GM19240 (cell line): ENCODE data around the gene MTCL1.

Experiments
- DNase-seq: peaks from one replicate; pipeline ENCODE4 v3.0.0; 2011; ENCODE audit warnings: low spot score; ENCODE audit not compliant: insufficient read length

Gene MTCL1

DNA sequence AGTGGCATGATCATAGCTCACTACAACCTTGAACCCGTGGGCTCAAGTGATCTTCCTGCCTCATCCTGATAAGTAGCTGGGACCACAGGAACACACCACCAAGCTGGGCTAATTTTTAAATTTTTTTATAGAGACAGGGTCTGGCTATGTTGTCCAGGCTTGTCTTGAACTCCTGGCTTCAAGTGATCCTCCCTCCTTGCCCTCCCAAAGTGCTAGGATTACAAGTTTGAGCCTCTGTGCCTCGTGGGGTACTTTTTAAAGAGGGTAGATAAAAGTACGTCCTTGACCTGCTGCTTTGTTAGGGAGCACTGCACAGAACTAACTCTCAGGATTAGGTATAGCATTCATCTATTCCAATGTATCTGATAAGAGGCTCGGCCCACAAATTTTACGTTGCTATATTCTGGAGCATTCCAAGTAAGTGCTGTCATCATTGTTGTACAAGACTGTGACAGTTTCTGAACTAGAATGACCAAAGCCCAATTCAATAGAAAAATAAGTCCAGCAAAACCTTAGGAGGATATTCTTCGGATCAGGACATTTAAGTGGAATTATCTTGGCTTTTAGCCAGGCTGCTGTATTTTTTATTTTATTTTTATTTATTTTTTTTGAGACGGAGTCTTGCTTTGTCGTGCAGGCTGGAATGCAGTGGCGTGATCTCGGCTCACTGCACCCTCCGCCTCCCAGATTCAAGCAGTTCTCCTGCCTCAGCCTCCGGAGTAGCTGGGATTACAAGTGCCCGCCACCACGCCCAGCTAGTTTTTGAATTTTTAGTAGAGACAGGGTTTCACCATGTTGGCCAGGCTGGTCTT, 4.1 kb downstream of the MTCL1 start:
- no peak for DNase-seq

- no peak for DNase-seq
Observed at GRCh38 chr18:8711736-8712135, 6.4 kb downstream of the MTCL1 start.

- DNase-seq, result no peak
Observed at GRCh38 chr18:8713691-8714090, 8.3 kb downstream of the MTCL1 start.

DNA sequence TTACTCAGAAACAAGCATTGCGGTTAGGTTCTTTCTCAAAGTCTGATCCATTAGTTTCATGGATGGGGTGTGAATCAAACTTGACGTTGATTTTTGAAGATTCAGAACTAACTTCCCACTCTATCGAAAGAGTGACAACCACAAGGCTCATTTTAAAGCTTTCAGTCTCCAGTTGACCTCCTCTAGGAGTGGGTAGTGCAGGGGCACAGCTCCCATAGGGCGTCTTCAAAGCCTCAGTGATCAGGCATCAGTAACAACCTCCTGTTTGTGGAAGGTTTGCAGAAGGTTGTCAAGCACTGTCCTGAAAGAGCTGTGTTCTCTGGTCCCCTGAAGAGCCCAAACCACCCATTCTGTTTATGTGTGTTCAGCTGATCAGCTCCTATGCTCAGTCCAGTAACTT, 10.2 kb downstream of the MTCL1 start:
- no peak for DNase-seq

DNA sequence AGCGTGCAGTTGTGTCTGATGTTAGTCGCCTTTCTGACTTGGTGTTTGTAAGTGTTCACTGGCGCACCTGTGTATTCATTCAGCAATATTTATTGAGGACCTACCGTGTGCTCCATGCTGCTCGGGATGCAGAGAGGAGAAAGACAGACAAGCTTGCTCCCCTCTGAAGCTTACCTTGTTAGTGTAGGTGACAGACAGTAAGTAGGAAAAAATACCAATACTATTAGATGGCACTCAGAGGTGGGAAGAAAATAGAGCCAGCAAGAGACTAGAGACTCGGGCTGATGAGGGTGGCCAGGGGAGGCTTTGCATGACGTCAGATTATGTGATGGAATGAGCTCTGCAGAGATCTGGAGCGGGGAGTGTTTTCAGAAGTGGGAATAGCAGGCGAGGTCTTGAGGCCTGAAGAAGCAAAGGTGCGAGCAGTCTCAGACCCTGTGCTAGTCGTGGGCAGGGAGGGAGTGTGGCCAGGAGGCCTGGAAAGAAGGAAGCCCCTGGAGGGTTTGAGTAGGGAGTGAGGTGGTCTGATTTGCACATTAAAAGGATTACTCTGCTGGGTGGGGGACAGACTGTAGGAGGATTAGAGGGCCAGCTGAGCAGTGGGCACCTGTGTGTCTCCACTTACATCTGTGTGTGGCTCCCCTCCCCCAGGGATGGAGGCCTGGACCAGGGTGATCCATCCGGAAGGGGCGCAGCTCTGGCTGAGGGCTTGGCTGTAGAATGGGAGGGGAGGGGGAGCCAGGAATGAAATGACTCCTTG, 11.8 kb downstream of the MTCL1 start:
- no peak for DNase-seq

DNA sequence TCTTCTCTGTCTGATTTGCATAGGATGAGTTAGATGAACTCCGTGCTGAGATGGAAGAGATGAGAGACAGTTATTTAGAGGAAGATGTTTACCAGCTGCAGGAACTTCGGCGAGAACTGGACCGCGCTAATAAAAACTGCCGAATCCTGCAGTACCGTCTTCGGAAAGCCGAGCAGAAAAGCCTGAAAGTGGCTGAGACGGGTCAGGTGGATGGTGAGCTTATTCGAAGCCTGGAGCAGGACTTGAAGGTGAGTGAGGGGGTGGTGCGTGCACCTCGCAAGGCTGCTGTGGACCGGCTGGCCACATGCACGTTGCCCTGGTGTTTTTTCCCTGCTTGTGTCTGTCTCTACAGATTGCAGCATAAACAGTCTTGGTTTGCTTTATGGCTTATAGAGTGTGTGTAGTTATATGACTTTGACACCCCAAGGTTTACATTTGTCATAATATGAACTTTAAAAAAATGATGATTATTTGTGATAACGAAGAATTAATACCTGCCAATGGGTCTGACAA, 13.1 kb downstream of the MTCL1 start:
- DNase-seq, result no peak

GRCh38 chr18:8719192-8719591, 13.8 kb downstream of the MTCL1 start:
- no peak for DNase-seq

- no peak for DNase-seq
Observed at GRCh38 chr18:8720141-8720540, 14.8 kb downstream of the MTCL1 start.

GRCh38 chr18:8721094-8721669, 15.8 kb downstream of the MTCL1 start:
- DNase-seq, result no peak

DNA sequence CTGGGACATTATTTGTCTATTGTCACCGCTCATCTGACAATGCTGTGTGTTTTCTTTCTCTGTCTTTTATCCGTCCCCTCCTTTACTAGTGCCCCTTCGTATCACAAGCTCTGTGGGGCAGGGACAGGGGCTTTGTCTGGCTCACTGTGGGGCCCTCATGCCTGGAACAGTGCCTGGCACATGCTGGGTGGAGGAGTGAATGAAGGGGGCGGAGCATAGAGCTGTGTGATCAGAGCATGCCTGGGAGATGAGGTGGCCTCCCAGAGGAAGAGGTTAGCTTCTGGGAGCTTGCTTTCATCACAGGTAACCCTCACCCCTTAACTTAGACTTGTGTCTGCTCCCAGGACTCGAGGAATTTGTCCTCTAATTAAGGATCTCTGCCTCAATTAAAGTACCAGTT, 16.4 kb downstream of the MTCL1 start:
- DNase-seq, result no peak

DNA sequence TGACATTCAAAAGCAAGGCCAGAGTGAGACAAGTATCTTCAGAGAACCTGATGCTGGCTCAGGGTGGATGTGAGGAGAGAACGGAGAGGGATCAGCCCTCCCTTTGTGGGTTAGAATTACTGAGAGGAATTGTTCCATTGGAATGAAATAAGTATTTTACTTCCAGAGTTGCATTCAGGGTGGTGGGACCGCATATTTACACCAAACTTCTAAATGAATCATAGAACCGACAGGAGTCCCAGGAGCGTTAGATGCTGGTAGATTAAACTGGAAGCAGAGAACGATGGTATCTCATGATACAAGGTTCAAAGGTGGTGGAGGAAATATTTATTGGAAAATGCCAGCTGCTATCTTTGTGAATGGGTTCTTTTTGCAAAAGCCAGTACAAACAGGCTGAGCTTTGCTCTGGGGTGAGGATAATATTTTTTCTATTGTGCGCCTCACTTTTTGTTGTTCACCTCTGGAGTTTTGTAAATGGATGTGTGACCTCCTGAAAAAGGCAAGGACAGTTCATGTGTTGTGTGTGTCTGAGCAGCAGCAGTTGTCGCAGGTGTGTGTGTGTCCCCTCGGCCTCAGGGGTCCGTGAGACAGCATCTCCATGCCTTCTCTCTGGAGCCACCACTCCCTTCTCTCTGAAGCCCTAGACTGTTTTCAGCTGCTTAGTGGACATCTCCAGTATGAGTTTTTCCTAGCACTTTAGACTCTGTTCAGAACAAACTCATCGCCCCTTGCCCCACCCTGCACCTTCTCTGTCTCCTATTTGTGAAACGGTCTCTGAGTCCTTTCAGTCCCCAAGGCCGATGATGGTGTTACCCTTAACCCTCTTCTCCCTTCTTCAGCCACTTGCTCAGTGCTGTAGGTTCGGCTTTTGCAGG, 17.8 kb downstream of the MTCL1 start:
- DNase-seq, result no peak

GRCh38 chr18:8724452-8724851, 19.1 kb downstream of the MTCL1 start:
- DNase-seq, result no peak

DNA sequence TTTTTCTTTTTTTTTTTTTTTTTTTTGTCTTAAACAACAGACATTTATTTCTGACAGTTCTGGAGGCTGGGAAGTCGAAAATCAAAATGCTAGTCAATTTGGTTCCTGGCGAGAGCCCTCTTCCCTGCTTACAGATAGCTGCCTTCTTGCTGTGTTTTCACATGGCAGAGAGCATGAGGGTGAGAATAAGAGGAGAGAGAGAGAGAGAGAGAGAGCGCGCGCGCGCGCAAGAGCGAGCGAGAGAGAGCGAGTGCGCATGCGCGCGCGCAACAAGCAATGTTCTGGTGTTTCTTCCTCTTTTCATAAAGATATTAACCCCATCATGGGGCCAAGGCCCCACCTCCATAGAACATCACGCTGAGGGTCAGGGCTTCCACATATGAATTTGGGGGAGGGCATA, 20.9 kb downstream of the MTCL1 start:
- no peak for DNase-seq

GRCh38 chr18:8726963-8727705, 21.8 kb downstream of the MTCL1 start:
- DNase-seq, result no peak

DNA sequence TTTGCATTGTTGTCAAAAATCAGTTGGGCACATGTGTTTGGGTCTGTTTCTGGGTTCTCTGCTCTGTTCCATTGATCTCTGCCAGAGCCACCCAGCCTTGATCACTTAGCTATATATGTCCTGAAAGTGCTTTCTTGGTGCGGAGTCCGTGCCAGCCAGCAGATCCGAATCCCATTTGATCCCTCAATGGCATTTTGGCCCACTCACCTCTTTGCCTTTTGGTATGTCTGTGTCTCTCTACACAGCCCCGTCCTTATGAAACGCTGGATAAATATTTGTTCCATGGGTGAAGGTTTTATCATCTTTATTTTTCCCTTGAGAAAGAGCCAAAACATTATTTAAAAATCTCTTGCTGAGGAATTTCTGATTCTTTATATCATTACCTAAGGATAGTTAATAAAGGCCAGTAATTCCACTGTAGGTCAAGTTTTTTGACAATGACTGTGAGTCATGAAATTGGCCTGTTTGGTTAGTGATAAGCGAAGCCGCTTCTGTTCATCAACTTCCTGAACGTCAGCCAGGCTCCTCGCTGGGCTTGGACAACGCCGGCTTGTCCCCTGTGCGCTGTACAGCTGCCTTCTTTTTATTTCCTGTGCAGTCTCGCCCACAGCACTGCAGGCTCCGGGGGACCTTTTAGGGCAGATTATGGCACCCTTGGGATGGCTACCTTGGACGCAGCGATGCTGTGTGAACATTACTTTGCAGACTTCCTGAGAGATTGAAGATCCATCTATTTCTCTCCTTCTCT, 24.9 kb downstream of the MTCL1 start:
- no peak for DNase-seq

DNA sequence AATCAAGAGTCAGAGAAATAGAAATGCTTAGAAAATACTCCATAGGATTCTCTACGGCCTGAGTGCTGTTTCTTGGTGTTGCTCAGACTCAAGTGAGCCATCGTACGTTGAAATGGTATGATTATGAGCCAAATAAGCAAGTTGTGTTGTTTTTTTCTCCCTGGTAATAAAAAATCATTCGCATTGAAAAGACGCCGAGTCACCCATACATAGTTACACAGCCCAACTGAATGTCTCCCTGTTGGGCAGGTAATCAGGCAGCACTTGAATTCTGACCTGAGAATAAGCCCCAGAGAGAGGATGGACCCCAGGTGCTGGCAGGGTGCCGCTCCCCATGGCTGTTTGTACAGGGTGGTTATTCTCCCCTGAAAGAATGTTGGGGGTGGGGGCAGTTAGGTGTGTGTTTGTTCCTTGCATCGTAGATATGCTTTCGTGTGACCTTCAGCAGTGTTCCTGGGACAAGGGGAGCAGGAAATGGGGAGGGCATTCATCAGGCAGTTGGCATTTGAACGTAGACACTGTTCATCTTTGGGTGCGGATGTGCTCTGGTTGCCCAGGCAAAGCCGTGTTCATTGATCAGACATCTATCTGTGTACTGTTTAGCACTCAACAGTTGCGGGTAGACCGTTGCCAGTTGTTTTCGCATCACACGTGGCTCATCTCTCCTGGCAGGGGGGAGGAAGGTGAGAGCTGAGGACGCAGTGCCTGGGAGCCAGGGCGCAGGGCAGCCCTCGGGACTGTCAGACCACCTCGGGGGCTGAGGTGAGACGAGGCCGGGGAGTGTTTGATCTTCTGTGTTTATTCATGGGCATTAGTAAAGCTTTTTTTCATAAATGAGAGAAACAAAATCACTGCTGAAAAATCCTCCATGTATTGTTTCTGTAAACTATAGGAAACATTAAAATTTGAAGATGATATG, 27.3 kb downstream of the MTCL1 start:
- no peak for DNase-seq

- DNase-seq, result no peak
Observed at GRCh38 chr18:8734496-8734895, 29.1 kb downstream of the MTCL1 start.

DNA sequence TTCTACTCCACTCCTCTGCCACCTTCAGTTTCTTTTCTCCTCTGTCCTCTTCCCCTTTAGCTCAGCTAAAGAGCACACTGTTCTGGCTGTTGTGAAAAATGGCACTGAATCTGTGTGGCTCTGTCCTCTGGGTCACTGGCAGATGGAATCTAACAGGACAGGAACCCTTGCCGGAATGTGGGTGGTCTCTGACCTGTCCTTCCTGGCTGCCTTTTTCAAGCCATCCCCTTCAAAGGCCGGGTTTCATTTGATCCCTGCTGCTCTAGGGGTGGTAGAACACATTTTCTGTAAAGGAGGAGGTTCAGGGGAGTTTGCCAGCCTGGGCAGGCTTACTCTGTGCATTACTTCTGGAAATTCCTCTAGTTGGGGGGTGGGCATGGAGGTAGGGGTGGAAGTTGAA, 29.9 kb downstream of the MTCL1 start:
- no peak for DNase-seq

GRCh38 chr18:8741117-8741516, 35.8 kb downstream of the MTCL1 start:
- no peak for DNase-seq
